ENCODE data around the gene PPM1M. TPM values are rescaled to one million over a fixed set of nuclear protein-coding genes. Genes with fewer than 3 reads are reported as not detected.
"Not testable (repeated sequence)": the region's sequence is repeated elsewhere in the genome, so short reads cannot be mapped to it uniquely, and the experiment has no call there.

The PPM1M gene
- polyA plus RNA-seq, 1 of the 3 experiments (the other 2 are of a cell fraction) = 19.2 TPM

DNA sequence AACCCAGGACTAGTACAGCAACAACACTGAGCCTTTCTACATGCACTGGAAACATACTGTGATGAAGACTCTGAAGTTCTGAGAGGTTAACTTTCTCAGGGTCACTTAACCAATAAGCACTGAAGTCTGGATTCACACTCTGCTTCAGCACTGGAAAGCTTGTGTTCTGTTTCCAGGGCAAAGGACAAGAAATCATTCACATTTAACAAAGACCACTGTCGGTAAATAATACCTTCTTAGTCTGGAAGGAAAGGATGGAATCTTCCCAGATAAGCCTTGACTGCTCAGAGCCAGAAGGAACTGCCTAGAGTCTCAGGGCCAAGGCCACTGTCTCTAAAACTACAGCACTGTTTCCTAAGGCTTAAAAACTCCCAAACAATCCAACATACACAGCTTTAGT is 37.7 kb downstream of the PPM1M start:
- H3K9me3 ChIP-seq = no peaks in the 10 kb centered on the region
- 100% methylated on average over 1 of the region's 1 CpG for WGBS (ENCODE audit: low lambda C conversion rate)
- no peak overlapping the region; a peak in 1 of 4 replicates for H3K27ac ChIP-seq (ENCODE audit: low read depth in 2 of 2, low read length in 1 of 2)
- H3K36me3 ChIP-seq (replicated peaks in 1 of 2; ENCODE audit: control insufficient read depth in 1 of 2, insufficient read depth in 2 of 2, low read length in 1 of 2) = no peaks in the 10 kb centered on the region
- peaks cover 22% of the 10 kb centered on the region for H3F3A ChIP-seq (replicated peaks; ENCODE audit: insufficient read depth)
- no peaks in the 10 kb centered on the region for H4K20me1 ChIP-seq (ENCODE audit: insufficient read depth)
- no peak overlapping the region for H3K9ac ChIP-seq
- H2AFZ ChIP-seq (ENCODE audit: low read depth) = no peak overlapping the region
- POLR2A ChIA-PET = no interaction called here
- peaks cover 0 to 23% of the 10 kb centered on the region in 2 experiments; a peak in 3 of 4 replicates for H3K4me1 ChIP-seq (ENCODE audit: control insufficient read depth in 1 of 2, insufficient read depth in 2 of 2, low read depth in 1 of 2, low read length in 1 of 2)
- no peaks in the 10 kb centered on the region for H3K27me3 ChIP-seq (ENCODE audit: insufficient read depth)
- no peak for DNase-seq
- H3K9me2 ChIP-seq = no peaks in the 10 kb centered on the region
- H3K4me2 ChIP-seq = no peak overlapping the region
- H3K79me2 ChIP-seq (ENCODE audit: insufficient read depth) = peaks cover 23% of the 10 kb centered on the region; the same call in 1 of the 2 replicates
- CTCF ChIA-PET = interaction anchor here (0.6 to 2.1 kb wide), 7 partner anchors 17 to 163 kb away, joined by 3 to 8 read pairs (median 3); no protein-coding TSS in a partner anchor
- no peak overlapping the region for H3K4me3 ChIP-seq (ENCODE audit: low read depth in 2 of 2, low read length in 1 of 2)
- TF ChIP-seq JUND (IDR thresholded peaks at IDR 0.05) (no peak), NRF1 (IDR thresholded peaks at IDR 0.05; ENCODE audit: low read depth, low read length) (no peak), ELF1 (IDR thresholded peaks at IDR 0.05) (no peak), FOXM1 (IDR thresholded peaks at IDR 0.05; ENCODE audit: low read depth) (no peak), MEF2A (IDR thresholded peaks at IDR 0.05; ENCODE audit: borderline replicate concordance, low read depth) (no peak)
- TF ChIP-seq, protein P1, sequence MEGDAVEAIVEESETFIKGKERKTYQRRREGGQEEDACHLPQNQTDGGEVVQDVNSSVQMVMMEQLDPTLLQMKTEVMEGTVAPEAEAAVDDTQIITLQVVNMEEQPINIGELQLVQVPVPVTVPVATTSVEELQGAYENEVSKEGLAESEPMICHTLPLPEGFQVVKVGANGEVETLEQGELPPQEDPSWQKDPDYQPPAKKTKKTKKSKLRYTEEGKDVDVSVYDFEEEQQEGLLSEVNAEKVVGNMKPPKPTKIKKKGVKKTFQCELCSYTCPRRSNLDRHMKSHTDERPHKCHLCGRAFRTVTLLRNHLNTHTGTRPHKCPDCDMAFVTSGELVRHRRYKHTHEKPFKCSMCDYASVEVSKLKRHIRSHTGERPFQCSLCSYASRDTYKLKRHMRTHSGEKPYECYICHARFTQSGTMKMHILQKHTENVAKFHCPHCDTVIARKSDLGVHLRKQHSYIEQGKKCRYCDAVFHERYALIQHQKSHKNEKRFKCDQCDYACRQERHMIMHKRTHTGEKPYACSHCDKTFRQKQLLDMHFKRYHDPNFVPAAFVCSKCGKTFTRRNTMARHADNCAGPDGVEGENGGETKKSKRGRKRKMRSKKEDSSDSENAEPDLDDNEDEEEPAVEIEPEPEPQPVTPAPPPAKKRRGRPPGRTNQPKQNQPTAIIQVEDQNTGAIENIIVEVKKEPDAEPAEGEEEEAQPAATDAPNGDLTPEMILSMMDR (IDR thresholded peaks at IDR 0.05) = no peak
- TF ChIP-seq, protein P2, sequence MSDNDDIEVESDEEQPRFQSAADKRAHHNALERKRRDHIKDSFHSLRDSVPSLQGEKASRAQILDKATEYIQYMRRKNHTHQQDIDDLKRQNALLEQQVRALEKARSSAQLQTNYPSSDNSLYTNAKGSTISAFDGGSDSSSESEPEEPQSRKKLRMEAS (IDR thresholded peaks at IDR 0.05; ENCODE audit: low read depth) = no peak
- TF ChIP-seq, protein P3, sequence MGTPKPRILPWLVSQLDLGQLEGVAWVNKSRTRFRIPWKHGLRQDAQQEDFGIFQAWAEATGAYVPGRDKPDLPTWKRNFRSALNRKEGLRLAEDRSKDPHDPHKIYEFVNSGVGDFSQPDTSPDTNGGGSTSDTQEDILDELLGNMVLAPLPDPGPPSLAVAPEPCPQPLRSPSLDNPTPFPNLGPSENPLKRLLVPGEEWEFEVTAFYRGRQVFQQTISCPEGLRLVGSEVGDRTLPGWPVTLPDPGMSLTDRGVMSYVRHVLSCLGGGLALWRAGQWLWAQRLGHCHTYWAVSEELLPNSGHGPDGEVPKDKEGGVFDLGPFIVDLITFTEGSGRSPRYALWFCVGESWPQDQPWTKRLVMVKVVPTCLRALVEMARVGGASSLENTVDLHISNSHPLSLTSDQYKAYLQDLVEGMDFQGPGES (IDR thresholded peaks at IDR 0.05; ENCODE audit: low read depth, low read length) = no peak
- TF ChIP-seq, protein P4, sequence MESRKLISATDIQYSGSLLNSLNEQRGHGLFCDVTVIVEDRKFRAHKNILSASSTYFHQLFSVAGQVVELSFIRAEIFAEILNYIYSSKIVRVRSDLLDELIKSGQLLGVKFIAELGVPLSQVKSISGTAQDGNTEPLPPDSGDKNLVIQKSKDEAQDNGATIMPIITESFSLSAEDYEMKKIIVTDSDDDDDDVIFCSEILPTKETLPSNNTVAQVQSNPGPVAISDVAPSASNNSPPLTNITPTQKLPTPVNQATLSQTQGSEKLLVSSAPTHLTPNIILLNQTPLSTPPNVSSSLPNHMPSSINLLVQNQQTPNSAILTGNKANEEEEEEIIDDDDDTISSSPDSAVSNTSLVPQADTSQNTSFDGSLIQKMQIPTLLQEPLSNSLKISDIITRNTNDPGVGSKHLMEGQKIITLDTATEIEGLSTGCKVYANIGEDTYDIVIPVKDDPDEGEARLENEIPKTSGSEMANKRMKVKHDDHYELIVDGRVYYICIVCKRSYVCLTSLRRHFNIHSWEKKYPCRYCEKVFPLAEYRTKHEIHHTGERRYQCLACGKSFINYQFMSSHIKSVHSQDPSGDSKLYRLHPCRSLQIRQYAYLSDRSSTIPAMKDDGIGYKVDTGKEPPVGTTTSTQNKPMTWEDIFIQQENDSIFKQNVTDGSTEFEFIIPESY (IDR thresholded peaks at IDR 0.05; ENCODE audit: borderline replicate concordance, low read depth) = no peak
- TF ChIP-seq, protein P5, sequence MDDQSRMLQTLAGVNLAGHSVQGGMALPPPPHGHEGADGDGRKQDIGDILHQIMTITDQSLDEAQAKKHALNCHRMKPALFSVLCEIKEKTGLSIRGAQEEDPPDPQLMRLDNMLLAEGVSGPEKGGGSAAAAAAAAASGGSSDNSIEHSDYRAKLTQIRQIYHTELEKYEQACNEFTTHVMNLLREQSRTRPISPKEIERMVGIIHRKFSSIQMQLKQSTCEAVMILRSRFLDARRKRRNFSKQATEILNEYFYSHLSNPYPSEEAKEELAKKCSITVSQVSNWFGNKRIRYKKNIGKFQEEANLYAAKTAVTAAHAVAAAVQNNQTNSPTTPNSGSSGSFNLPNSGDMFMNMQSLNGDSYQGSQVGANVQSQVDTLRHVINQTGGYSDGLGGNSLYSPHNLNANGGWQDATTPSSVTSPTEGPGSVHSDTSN (IDR thresholded peaks at IDR 0.05) = no peak

DNA sequence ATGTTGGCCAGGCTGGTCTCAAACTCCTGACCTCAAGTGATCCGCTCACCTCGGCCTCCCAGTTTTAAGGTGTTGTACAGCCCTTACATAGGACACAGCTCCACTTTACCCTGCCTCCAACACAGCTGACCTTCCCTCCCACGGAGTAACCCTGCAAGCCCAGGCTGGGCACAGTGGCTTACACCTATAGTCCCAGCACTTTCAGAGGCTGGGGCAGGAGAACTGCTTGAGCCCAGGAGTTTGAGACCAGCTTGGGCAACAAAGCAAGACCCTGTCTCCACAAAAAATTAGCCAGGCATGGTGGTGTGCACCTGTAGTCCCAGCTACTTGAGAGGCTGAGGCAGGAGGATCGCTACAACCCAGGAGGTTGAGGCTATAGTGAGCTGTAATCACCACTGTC is 38.5 kb downstream of the PPM1M start:
- peaks cover 25% of the 10 kb centered on the region for H3F3A ChIP-seq (replicated peaks; ENCODE audit: insufficient read depth)
- POLR2A ChIA-PET; H3K36me3 ChIP-seq (replicated peaks in 1 of 2; ENCODE audit: control insufficient read depth in 1 of 2, insufficient read depth in 2 of 2, low read length in 1 of 2); H3K9me3 ChIP-seq; H3K27me3 ChIP-seq (ENCODE audit: insufficient read depth); H4K20me1 ChIP-seq (ENCODE audit: insufficient read depth); H3K4me2 ChIP-seq; H3K27ac ChIP-seq (ENCODE audit: low read depth in 2 of 2, low read length in 1 of 2); H2AFZ ChIP-seq (ENCODE audit: low read depth); H3K9ac ChIP-seq; H3K9me2 ChIP-seq; H3K4me3 ChIP-seq (ENCODE audit: low read depth in 2 of 2, low read length in 1 of 2); DNase-seq: not testable (repeated sequence)
- CTCF ChIA-PET = interaction anchor here (0.6 to 2.1 kb wide), 6 partner anchors 14 to 163 kb away, joined by 3 to 6 read pairs (median 4); no protein-coding TSS in a partner anchor
- 86% methylated on average over 4 of the region's 4 CpGs for WGBS (ENCODE audit: low lambda C conversion rate)
- peaks cover 27% of the 10 kb centered on the region; the same call in 1 of the 2 replicates for H3K79me2 ChIP-seq (ENCODE audit: insufficient read depth)
- peaks cover 0 to 30% of the 10 kb centered on the region in 2 experiments; a peak in 3 of 4 replicates for H3K4me1 ChIP-seq (ENCODE audit: control insufficient read depth in 1 of 2, insufficient read depth in 2 of 2, low read depth in 1 of 2, low read length in 1 of 2)

Data from SK-N-SH (cell line).